Activated CD4-positive, CD25-positive, alpha-beta regulatory T cell treated with anti-CD3 and anti-CD28 coated beads, Interleukin-2, amount 50 U/mL, for 24 hours (primary cell): Measurements from ENCODE around the gene CRACDL.

ENCODE experiments used
- ATAC-seq, 2 donors: fragments of 150-1000 bp; cut with Tn5 transposase; one replicate each; pipeline ENCODE4 v1.10.0; 2021; ENCODE audit warnings: mild to moderate bottlenecking in 1 of 2, moderate library complexity in 1 of 2

CRACDL gene

GRCh38 chr2:98801286-98801685 is 134.7 kb downstream of the CRACDL start:
- ATAC-seq: peak in 1 of 2 donors; percentile 24

DNA sequence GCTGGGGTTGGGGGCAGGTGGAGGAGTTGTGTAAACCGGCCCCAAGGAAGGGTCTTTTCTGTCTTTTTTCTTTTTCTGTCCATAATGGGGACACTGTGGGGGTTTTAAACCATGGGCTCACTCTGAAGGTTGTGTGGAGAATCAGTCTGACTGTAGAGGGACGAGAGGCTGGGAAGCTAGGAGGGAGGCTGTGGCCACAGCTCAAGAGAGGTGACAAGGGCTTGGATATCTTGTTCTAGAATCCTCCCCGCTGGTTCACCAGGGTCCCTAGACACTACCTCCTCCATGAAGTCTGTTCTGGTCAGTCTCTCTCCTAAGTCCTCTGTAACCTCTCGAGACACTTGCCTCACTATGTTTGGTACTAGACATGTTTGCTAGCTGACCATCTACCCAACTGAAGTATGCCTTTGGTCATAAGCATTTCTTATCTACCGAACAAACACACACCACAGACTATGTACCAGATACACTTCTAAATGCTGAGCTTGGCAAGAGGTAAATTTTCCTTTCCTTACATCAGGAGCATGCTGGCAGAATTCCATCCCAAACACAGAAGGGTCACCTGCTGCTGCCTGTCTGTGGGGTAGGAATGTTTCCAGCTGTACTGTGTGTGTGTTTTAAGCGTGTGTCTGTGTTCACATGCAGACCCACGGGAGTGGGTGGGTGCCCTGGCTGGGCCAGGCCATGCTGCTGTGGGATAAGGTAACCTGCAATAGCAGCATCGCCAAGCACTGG is 135.5 kb downstream of the CRACDL start:
- no peak for ATAC-seq

DNA sequence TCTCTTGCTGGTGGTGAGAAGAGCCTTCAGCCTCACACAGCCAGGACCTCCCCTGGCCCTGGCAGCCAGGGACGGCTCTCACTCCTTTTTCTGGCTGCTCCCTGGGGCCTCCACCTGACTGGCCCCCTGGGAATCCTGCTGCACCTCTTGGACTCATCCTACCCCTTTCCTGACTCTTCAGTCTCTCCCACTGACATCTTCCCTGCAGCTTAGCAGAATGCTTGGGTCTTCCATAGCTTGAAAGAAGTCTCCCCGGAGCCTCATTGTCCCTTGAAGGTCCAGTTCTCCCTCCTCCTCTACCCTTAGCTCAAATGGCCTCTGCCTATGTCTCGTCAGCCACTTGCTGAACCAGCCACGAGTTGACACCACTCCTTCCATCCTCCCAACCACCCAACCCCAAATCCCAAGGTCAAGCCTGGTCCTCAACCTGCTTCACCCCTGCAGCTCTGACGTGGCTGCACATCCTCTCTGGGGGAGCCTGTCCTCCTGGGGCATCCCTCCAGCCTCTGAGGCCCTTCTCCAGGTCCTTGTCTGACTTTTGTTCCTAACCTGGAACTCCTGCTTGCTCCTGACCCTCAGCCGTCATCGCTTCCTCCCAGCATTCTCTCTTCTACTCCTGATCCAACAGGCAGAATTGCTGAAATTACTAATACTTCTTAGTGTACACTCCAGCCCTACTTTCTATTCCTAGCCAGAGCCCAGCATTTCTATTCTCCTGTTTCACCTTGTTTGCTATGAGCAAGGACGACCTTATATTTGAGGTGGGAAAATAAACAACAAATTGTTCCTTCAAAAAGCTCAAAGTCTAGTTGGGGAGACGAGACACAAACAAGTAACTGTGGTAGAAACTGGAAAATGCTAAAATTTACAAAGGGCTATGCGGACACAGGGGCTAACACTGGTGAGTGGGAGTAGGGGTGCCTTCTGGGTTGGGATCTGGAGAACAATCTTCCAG is 136.4 kb downstream of the CRACDL start:
- ATAC-seq: no peak

- ATAC-seq: no peak
Observed at GRCh38 chr2:98796775-98797544, 139.1 kb downstream of the CRACDL start.

DNA sequence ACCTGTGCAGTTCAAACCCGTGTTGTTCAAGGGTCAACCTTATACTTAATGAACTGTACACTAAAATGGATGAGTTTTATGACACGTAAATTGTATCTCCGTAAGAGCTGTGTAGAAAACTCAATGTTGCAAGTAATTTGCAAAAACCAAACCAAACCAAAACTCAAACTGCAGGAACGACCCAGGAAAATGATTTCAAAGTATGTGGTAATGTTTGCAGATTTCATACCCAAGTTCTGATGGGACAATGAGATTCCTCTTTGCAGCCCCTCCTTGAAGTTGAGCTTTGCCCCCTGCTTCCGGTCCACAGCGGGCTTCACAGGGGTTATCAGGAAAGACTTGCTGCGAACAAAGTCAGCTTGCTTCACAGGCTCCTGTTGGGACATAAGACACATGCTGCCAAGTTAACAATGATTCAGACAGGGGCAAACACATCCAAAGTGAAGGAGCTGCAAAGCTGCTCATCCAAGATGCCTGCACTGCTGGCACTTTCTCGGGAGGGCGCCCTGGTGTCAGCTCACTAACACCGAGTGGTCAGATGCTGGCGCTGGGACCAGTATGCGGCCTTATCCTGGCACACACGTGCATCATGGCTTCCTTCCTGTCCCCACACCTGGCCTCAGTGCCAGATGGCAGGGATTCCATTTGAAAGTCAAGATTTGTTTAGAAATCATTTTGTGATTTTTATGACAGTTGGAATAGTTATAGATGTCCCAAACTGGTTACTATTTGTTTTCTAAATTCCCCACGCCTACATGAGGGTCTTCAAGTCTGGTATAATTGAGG is 139.9 kb downstream of the CRACDL start:
- ATAC-seq: no peak

DNA sequence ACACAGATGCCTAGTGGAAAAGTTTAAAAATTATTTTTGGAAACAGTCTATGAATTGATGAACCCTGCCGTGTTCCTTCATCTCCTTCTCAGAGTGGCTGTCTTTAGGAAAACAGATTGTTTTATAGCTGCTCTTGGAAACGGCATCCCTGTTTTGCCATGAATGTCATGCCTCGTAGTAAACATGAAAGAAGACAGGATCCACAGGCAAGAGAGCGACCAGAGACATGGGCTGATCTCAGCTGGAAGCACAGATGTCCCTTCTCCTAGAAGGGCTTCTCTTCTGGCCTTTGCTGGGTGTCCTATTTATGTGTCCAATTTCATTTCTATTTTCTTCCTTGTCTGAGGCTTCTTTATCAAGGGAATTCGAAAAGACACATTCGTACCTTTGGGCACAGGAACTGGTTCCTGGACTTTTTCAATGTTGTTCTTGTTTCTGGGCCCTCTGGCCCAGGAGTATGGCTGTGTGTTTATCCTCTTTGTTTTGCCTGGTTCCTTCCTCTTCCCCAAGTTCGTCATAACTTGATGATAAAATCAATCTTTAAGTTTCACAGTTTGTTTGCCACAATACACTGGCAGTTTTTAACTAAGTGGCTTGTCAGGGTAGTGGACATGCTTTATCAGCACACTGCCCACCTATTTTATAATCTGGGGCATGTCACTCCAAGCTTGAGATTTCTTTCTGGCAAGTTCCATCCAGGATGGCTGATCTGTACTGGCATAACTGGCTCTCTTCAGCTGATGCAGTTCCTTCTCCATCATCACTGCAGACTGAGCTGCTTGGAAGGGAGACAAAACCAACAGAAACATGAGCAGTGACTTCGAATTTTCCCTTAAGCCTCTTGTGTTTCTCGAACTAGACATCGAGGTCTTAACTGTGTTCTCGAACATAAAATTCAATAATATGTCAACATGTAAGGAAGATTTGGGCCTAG is 141.9 kb downstream of the CRACDL start:
- no peak for ATAC-seq

DNA sequence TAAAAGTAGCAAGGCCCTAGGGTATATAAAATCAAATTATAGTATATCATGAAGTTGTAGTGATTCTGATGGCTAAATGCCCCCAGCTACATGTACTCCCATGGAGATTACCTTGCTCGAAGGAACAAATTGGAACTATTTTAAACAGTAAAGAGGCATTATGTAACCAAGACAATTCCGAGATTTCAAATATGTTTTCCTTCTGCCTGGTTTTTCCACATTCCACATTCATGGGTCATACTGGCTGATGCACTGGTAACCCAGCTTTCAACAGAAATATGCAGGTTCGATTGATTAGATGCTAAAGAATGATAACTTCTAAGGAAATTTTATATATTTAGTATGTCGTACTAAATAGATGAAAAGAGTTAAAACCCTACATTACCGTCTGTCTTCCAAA is 142.8 kb downstream of the CRACDL start:
- ATAC-seq: no peak

GRCh38 chr2:98790221-98790620 is 145.8 kb downstream of the CRACDL start:
- no peak for ATAC-seq

GRCh38 chr2:98787700-98788099 is 148.3 kb downstream of the CRACDL start:
- no peak for ATAC-seq

DNA sequence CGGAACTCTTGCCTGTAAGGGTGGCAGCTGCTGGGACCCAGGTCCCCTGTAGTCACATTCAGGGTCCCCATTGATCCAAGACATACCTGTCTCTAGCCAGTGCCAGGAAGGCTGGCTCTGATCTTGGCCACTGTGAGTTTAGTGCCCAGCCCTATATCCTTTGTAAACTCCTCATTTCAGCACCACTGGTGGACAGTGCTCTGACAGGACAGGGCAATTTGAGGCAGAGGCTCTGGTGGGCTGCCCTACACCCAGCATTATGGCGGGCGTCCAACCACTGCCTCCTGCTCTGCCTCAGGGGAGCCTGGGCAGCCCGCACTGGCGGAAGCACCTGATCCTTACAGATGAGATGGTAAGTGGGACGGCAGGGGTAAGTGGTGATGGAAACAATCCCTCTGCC is 149.8 kb downstream of the CRACDL start:
- no peak for ATAC-seq

- ATAC-seq: no peak
Observed at GRCh38 chr2:98782570-98782969, 153.5 kb downstream of the CRACDL start.

DNA sequence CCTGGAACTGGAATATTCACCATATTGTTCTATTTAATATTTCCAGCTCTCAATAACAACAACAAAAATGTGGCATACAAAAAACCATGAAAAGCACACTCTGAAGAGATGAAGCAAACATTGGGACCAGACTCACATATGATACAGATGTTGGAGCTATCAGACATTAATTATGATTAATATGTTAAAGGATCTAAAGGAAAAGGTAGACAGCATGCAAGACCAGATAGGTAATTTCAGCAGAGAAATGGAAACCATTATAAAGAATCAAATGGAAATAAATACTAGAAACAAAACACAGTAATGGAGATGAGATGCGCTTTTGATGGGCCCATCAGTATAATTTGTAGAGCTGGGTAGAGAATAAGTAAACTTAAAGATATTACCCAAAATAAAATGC is 154.2 kb downstream of the CRACDL start:
- ATAC-seq: no peak

DNA sequence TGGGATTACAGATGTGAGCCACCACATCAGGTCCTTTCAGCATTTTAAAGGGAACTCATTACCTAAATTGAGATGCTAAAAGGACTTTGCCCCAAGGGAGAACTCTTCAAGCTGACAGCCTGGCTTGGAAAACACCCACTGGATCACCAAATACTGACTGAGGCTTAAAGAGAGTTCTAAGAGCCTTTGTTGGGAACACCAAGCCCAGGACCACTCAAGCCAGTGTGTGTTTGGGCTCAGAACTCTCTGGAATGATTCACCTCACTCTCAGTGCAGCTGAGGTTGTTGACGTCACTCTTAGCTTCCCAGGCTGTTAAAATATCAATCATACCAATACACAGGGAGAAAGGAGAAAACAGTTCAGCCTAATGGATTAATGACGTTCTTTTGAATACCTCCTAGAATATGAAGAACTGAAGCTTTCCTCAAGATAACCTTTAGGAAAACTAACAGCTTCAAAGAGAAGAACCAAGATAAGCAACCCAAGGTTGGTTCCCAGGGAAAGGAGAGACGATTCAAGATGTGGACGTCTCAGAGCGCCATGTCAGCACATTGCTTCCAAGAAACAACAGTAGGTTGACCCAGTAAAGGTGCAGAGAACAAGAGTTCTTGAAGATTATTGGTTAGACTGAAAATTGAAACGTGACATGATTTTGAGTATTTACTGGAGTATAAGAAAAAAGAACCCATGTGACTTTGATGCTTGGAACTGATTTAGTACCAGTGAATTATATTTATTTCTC is 157.1 kb downstream of the CRACDL start:
- no peak for ATAC-seq

DNA sequence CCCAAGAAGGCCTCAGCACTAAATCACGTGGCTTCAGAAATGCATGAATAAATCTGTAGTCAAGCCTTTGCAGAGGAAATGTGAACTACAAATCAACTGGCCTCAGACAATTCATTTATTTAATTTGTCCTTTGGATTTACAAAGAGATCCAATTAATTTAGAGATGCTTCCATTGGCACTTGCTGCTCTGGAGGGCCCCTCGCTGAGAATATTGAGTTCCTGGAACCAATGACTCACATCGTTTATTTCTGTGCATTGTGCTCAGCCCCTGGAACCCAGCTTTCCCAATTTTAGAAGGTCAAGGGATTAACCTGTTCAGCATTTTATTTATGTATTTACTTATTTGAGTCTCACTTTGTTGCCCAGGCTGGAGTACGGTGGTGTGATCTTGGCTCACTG is 157.9 kb downstream of the CRACDL start:
- ATAC-seq: no peak

DNA sequence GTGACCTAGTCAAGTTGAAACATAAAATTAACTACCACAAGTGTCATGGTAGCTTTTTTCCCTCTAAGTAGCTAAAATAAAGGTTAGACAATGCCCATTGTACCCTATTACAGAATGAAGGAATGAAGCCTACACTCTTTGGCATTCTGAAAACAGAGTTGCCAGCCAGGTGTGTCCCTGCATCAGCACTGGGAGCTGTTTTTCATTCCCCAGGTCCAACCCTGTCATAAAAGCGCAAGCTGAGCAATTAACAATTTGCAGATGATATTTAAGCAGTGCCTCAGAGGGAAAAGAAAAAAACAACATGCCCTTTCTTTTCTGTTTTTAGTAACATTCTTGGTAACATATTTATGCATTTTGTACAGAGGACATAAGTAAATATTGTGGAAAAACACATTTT is 158.3 kb downstream of the CRACDL start:
- ATAC-seq: no peak

DNA sequence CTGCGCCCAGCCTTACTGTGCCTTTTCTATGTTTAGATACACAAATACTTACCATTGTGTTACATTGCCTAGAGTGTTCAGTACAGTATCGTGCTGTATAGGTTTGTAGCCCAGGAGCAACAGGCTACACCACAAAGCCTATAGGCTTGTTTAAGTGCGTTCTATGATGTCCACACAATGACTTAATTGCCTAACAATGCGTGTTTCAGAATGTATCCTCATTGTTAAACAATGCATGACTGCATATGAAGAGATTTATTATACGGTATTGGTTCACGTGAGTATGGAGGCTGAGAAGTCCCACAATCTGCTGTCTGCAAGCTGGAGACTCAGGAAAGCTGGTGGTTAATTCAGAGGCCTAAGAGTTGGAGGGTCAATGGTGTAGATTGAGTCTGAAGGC is 158.9 kb downstream of the CRACDL start:
- ATAC-seq: no peak

- no peak for ATAC-seq
Observed at GRCh38 chr2:98776136-98776535, 159.9 kb downstream of the CRACDL start.

- ATAC-seq: no peak
Observed at GRCh38 chr2:98775146-98775986, 160.7 kb downstream of the CRACDL start.

DNA sequence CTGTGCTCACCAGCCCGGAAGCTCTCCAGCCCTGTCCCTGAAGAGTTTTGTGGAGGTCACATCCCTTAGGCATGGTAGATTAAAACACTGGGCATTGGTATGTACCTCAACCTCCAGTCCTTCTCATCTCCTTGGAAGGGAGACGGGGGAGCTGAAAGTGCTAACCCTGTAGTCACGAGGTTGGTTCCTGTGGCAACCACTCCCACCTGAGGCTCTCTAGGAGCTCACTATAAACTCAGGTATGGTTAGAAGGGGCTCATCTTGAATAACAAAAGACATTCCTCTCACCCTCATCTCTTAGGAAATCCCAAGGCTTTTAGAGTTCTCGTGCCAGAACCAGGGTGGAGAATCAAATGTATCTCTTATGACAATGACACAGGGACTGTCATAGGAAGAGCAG is 162.1 kb downstream of the CRACDL start:
- ATAC-seq: no peak

DNA sequence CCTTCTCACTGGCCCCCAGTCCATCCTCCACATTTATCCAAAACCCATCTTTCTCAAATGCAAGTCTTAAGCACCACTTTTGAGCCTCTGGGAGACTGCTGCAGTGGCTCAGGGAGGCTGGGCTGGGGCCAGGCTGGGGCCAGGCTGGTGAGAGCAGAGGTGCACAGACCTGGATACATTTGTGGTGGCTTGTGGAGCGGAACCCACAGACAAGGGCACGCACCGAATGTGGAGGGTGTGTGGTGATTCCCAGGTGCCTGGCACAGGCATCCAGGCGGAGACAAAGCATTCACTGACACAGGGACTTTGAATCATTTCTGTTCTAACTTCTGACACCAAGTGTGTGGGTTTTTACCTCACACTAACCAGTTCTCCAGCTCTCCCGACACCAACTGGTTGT is 162.9 kb downstream of the CRACDL start:
- ATAC-seq: no peak
